GM13977 (cell line): ENCODE measurements around the gene GAD1.

Experiments used
- DNase-seq: peaks from one replicate; pipeline ENCODE4 v3.0.0; 2012; ENCODE audit warnings: low spot score
- in situ Hi-C: fragments of 300-500 bp; cut with MboI; formaldehyde crosslinking; loops from one replicate; pipeline ENCODE4 v1.12.0; 2022; ENCODE audit warnings: low sequenced_read_pairs, low pct_unique_long_range_greater_than_20kb, mixed read lengths, inconsistent platforms; ENCODE audit not compliant: unreplicated experiment
- TF ChIP-seq, protein P1 (sequence below): IDR thresholded peaks from 2 replicates; pipeline ENCODE4 v1.5.1; 2012; ENCODE audit warnings: mild to moderate bottlenecking, control low read depth; ENCODE audit not compliant: insufficient read depth; ENCODE audit errors: extremely low read depth, missing control alignments

GAD1 gene

DNA sequence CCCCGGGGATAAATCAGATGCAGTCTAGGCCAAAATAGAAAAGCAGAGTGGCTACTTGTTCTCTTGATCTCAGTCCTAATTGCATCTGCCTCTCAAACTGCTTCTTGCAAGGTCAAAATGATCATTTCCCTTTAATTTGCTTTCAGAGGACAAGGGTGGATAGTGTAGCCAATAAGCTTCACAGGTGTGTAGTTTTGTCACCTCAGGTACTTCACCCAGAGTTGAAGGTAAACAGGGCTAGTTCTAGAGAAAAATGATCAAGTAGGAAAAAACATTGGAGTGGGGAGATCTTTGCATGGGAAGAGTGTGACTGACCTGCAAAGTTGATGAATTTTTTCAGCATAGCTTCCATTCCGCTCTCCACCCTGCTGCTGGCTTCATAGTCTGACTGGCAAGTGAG, 37.8 kb upstream of the GAD1 start:
- DNase-seq = no peak
- TF ChIP-seq, protein P1, sequence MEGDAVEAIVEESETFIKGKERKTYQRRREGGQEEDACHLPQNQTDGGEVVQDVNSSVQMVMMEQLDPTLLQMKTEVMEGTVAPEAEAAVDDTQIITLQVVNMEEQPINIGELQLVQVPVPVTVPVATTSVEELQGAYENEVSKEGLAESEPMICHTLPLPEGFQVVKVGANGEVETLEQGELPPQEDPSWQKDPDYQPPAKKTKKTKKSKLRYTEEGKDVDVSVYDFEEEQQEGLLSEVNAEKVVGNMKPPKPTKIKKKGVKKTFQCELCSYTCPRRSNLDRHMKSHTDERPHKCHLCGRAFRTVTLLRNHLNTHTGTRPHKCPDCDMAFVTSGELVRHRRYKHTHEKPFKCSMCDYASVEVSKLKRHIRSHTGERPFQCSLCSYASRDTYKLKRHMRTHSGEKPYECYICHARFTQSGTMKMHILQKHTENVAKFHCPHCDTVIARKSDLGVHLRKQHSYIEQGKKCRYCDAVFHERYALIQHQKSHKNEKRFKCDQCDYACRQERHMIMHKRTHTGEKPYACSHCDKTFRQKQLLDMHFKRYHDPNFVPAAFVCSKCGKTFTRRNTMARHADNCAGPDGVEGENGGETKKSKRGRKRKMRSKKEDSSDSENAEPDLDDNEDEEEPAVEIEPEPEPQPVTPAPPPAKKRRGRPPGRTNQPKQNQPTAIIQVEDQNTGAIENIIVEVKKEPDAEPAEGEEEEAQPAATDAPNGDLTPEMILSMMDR = no peak
- in situ Hi-C loops = no loop called here

DNA sequence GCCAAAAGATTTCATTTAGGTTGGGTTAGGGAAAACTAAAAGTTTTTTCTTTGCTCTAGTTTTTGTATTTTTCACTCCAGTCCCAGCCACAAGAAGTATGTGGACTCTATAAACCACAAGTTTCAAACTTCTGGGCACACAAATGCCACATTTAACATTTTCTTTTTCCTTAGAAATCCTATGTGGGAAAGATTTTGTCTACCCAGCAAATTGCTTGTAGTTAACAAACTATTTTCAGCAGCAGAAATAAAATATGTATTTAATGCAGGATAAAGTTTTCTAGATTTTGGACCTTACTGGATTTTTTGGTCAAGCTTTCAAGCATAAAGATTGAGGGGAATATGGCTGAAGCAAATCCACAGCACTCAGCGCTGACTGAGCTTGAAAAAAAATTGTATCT, 37.4 kb upstream of the GAD1 start:
- in situ Hi-C loops = no loop called here
- TF ChIP-seq, protein P1 = no peak
- no peak for DNase-seq

DNA sequence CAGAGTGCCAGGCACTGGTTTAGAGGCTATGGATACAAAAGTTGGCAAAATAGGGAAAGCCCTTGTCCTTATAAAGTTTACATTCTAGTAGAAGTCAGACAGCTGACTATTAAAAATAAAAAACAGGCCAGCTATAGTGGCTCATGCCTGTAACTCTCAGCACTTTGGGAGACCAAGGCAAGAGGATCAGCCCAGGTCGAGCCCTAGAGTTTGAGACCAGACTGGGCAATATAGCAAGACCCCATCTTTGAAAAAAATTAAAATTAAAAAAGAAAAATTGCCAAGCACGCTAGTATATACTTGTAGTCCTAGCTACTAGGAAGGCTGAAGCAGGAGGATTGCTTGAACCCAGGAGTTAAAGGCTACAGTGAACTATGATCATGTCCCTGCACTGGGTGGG, 34.0 kb upstream of the GAD1 start:
- in situ Hi-C loops = no loop called here

DNA sequence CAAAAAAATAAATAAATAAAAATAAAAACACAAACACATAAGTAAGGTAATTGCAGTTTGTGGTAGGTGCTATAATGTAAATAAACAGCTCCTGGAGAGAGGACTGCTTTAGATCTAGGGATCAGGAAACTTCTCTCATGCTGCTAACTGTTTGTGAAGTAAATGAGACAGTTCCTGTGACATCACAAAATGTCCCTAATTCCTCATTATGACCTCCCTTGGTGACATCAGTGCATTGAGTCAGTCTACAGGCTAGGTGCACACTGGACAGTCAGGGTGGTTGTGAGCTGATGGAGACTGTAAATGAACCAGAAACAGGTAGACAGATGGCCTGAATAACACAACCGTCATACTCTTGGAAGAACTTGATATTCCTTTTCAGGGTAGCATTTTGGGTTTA, 33.1 kb upstream of the GAD1 start:
- no peak for DNase-seq
- in situ Hi-C loops = no loop called here
- TF ChIP-seq, protein P1 = no peak

More for the DNA sequence above, 34.0 kb upstream of the GAD1 start:
- DNase-seq = no peak
- TF ChIP-seq, protein P1 = no peak

DNA sequence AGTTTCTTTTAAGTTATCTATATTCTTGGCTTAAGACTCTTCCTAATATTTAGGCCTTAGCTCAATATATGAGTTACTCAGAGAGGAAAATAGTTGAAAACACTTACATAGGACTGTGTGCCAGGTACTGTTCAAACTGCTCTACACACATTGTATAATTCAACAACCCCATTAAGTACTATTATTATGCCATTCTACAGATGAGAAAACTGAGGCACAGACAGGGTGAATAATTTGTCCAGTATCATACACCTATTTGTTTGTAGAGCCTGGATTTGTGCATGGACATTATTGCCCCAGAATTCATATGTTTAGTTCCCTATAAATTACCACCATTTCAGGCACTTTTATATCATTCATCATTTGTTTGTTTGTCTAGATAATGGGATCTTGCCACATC, 17.7 kb upstream of the GAD1 start:
- DNase-seq = no peak
- in situ Hi-C loops = no loop called here
- TF ChIP-seq, protein P1 = no peak

- no peak for DNase-seq
- in situ Hi-C loops = loop anchor here (25.0 kb wide), 1 partner anchor 569 kb away; no protein-coding TSS in a partner anchor
- TF ChIP-seq, protein P1 = no peak
Observed at GRCh38 chr2:170806548-170806947, 10.1 kb upstream of the GAD1 start.
